NCI-H2081 treated with DMSO at 0.1 percent for 48 hours (cell line): ENCODE results near the gene CTDSPL.

ENCODE experiments used
- DNase-seq: peaks from one replicate; lab custom pipeline; 2025; lab: John Stamatoyannopoulos, UW

CTDSPL gene

GRCh38 chr3:37891227-37891626 is 29.5 kb downstream of the CTDSPL start:
- DNase-seq, result no peak

GRCh38 chr3:37892927-37893600 is 31.4 kb downstream of the CTDSPL start:
- DNase-seq, result no peak

- no peak for DNase-seq
Measured at GRCh38 chr3:37896827-37897226, 35.1 kb downstream of the CTDSPL start.

GRCh38 chr3:37897763-37898162 is 36.1 kb downstream of the CTDSPL start:
- no peak for DNase-seq

- no peak for DNase-seq
Measured at GRCh38 chr3:37898424-37898823, 36.7 kb downstream of the CTDSPL start.

GRCh38 chr3:37899101-37899707 is 37.5 kb downstream of the CTDSPL start:
- no peak for DNase-seq

GRCh38 chr3:37899711-37900306 is 38.1 kb downstream of the CTDSPL start:
- no peak for DNase-seq

GRCh38 chr3:37901721-37902120 is 40.0 kb downstream of the CTDSPL start:
- DNase-seq, result no peak

- DNase-seq, result no peak
Measured at GRCh38 chr3:37902674-37903073, 41.0 kb downstream of the CTDSPL start.

GRCh38 chr3:37903320-37903719 is 41.6 kb downstream of the CTDSPL start:
- DNase-seq, result no peak

- no peak for DNase-seq
Measured at GRCh38 chr3:37903734-37904133, 42.1 kb downstream of the CTDSPL start.

- no peak for DNase-seq
Measured at GRCh38 chr3:37904601-37905000, 42.9 kb downstream of the CTDSPL start.

GRCh38 chr3:37905346-37905745 is 43.7 kb downstream of the CTDSPL start:
- no peak for DNase-seq

- no peak for DNase-seq
Measured at GRCh38 chr3:37905987-37906674, 44.5 kb downstream of the CTDSPL start.

GRCh38 chr3:37906734-37907282 is 45.1 kb downstream of the CTDSPL start:
- no peak for DNase-seq

- DNase-seq, result no peak
Measured at GRCh38 chr3:37907371-37907770, 45.7 kb downstream of the CTDSPL start.

GRCh38 chr3:37907906-37908305 is 46.2 kb downstream of the CTDSPL start:
- no peak for DNase-seq

- no peak for DNase-seq
Measured at GRCh38 chr3:37909067-37909911, 47.6 kb downstream of the CTDSPL start.

GRCh38 chr3:37910671-37911400 is 49.2 kb downstream of the CTDSPL start:
- no peak for DNase-seq

- DNase-seq, result no peak
Measured at GRCh38 chr3:37912052-37912733, 50.5 kb downstream of the CTDSPL start.
